Activated B cell treated with CpG ODN at 0.5 μM for 24 hours (primary cell): ENCODE measurements around the gene SCGB1A1. TPM values are rescaled to one million over a fixed set of nuclear protein-coding genes. Genes with fewer than 3 reads are reported as not detected.

Source experiments
- ATAC-seq: fragments of 200-7000 bp; cut with Tn5 transposase; one replicate; pipeline ENCODE4 v1.10.0; 2021; ENCODE audit warnings: low read depth, mild to moderate bottlenecking, moderate library complexity
- CTCF ChIA-PET: fragments of 350-600 bp; sonication (Branson Sonifier 250); formaldehyde crosslinking; loops from one replicate; lab custom pipeline; 2021; ENCODE audit warnings: antibody characterized with exemption; lab: Charles Lee
- POLR2A ChIA-PET: fragments of 350-600 bp; sonication (Branson Sonifier 250); formaldehyde crosslinking; loops from one replicate; lab custom pipeline; 2021; ENCODE audit warnings: antibody characterized with exemption; lab: Charles Lee
- DNase-seq: peaks from one replicate; pipeline ENCODE4 v3.0.0; 2022
- H3K27ac Mint-ChIP-seq: one replicate; pipeline ENCODE4 v1.8.0; 2020; ENCODE audit warnings: mixed read lengths
- H3K27me3 Mint-ChIP-seq: one replicate; pipeline ENCODE4 v1.8.0; 2021; ENCODE audit warnings: mixed read lengths
- H3K36me3 Mint-ChIP-seq: one replicate; pipeline ENCODE4 v1.8.0; 2021; ENCODE audit warnings: low read depth, mixed read lengths
- H3K4me1 Mint-ChIP-seq: one replicate; pipeline ENCODE4 v1.8.0; 2021; ENCODE audit warnings: mixed read lengths
- H3K4me3 Mint-ChIP-seq: one replicate; pipeline ENCODE4 v1.8.0; 2020; ENCODE audit warnings: mild to moderate bottlenecking, mixed read lengths
- H3K9me3 Mint-ChIP-seq: one replicate; pipeline ENCODE4 v1.8.0; 2020; ENCODE audit warnings: mixed read lengths
- CTCF ChIP-seq: fragments of 200-600 bp; IDR thresholded peaks from one replicate; pipeline ENCODE4 v1.8.0; 2022; ENCODE audit warnings: antibody characterized with exemption, mild to moderate bottlenecking
- intact Hi-C: fragments of 100-400 bp; cut with micrococcal nuclease; formaldehyde crosslinking; loops from one replicate; pipeline ENCODE4 v1.15.1; 2024
- total RNA-seq: library from RNA; stranded (reverse); gene quantifications from 2 replicates; pipeline ENCODE4 v1.2.3, GENCODE V29; 2022

The SCGB1A1 gene
- total RNA-seq, 1 donor from 2014 or later, result not detected

- DNase-seq, result no peak
- Mint-ChIP-seq H3K36me3 (no peaks in the 10 kb centered on the region), H3K27me3 (peaks cover 4% of the 10 kb centered on the region), H3K4me1 (no peaks in the 10 kb centered on the region), H3K4me3 (no peak overlapping the region), H3K9me3 (no peaks in the 10 kb centered on the region), H3K27ac (no peak overlapping the region)
- POLR2A ChIA-PET, result interaction anchor here (0.7 kb wide), 1 partner anchor 398 kb away, joined by 4 read pairs; no protein-coding TSS in a partner anchor
- intact Hi-C loops, result no loop called here
- no peak for ATAC-seq
- CTCF ChIA-PET, result no interaction called here
- no peak for TF ChIP-seq CTCF
Observed at GRCh38 chr11:62452261-62452660, 33.4 kb downstream of the SCGB1A1 start.

GRCh38 chr11:62452839-62453468, 34.1 kb downstream of the SCGB1A1 start:
- TF ChIP-seq CTCF, result no peak
- POLR2A ChIA-PET, result no interaction called here
- DNase-seq (no peak), ATAC-seq (no peak)
- Mint-ChIP-seq H3K4me1 (no peaks in the 10 kb centered on the region), H3K36me3 (no peaks in the 10 kb centered on the region), H3K27ac (no peak overlapping the region), H3K27me3 (peaks cover 4% of the 10 kb centered on the region), H3K4me3 (no peak overlapping the region), H3K9me3 (no peaks in the 10 kb centered on the region)
- CTCF ChIA-PET, result interaction anchor here (0.8 kb wide), 1 partner anchor 9 kb away, joined by 3 read pairs; no protein-coding TSS in a partner anchor
- intact Hi-C loops, result no loop called here

- CTCF ChIA-PET, result interaction anchor here (1.8 kb wide), 1 partner anchor 32 kb away, joined by 8 read pairs; no protein-coding TSS in a partner anchor
- no peak overlapping the region for H3K4me3 Mint-ChIP-seq
Observed at GRCh38 chr11:62456630-62457029, 37.8 kb downstream of the SCGB1A1 start.

GRCh38 chr11:62457478-62457877, 38.6 kb downstream of the SCGB1A1 start:
- no peak overlapping the region for H3K27ac Mint-ChIP-seq
- ChIA-PET POLR2A (interaction anchor here (0.6 kb wide), 1 partner anchor 234 kb away, joined by 3 read pairs; no protein-coding TSS in a partner anchor), CTCF (interaction anchor here (1.8 kb wide), 1 partner anchor 33 kb away, joined by 8 read pairs; no protein-coding TSS in a partner anchor)
- peaks cover 5% of the 10 kb centered on the region for H3K4me1 Mint-ChIP-seq
- no peaks in the 10 kb centered on the region for H3K36me3 Mint-ChIP-seq
- H3K27me3 Mint-ChIP-seq, result peaks cover 1% of the 10 kb centered on the region
- DNase-seq (no peak), ATAC-seq (no peak)
- TF ChIP-seq CTCF, result no peak
- H3K4me3 Mint-ChIP-seq, result no peak overlapping the region
- no peaks in the 10 kb centered on the region for H3K9me3 Mint-ChIP-seq
- intact Hi-C loops, result no loop called here

More at GRCh38 chr11:62456630-62457029, 37.8 kb downstream of the SCGB1A1 start:
- ATAC-seq (no peak), DNase-seq (no peak)
- Mint-ChIP-seq H3K27ac (no peak overlapping the region), H3K4me1 (no peaks in the 10 kb centered on the region), H3K9me3 (no peaks in the 10 kb centered on the region), H3K36me3 (no peaks in the 10 kb centered on the region), H3K27me3 (peaks cover 4% of the 10 kb centered on the region)
- no peak for TF ChIP-seq CTCF
- POLR2A ChIA-PET, result interaction anchor here (0.6 kb wide), 2 partner anchors 21 to 235 kb away, joined by 3 read pairs; no protein-coding TSS in a partner anchor
- intact Hi-C loops, result no loop called here

GRCh38 chr11:62458212-62459002, 39.6 kb downstream of the SCGB1A1 start:
- H3K9me3 Mint-ChIP-seq, result no peaks in the 10 kb centered on the region
- no peaks in the 10 kb centered on the region for H3K27me3 Mint-ChIP-seq
- ATAC-seq (no peak), DNase-seq (no peak)
- no peak overlapping the region for H3K4me3 Mint-ChIP-seq
- TF ChIP-seq CTCF, result no peak
- ChIA-PET CTCF (interaction anchor here (0.9 to 1.3 kb wide), 2 partner anchors 33 to 85 kb away, joined by 3 to 5 read pairs; no protein-coding TSS in a partner anchor), POLR2A (interaction anchor here (1.1 kb wide), 1 partner anchor 24 kb away, joined by 15 read pairs; no protein-coding TSS in a partner anchor)
- no peak overlapping the region for H3K27ac Mint-ChIP-seq
- H3K36me3 Mint-ChIP-seq, result no peaks in the 10 kb centered on the region
- H3K4me1 Mint-ChIP-seq, result peaks cover 8% of the 10 kb centered on the region
- intact Hi-C loops, result no loop called here
